Psoas muscle (tissue), 8 donors: ENCODE measurements around the gene RIN3. TPM values are rescaled to one million over a fixed set of nuclear protein-coding genes. Genes with fewer than 3 reads are reported as not detected.

Experiments used
- ATAC-seq, 4 donors: fragments of 200-7000 bp; cut with Tn5 transposase; one replicate each; pipeline ENCODE4 v1.9.1; 2020; ENCODE audit warnings: moderate library complexity in 3 of 4, mild to moderate bottlenecking in 2 of 4
- DNase-seq, 2 donors: peaks; one replicate each; pipeline ENCODE4 v3.0.0-alpha.2; 2020
- H3K27ac ChIP-seq: fragments of 200-600 bp; one replicate; pipeline ENCODE4 v1.8.0; 2022
- H3K27me3 ChIP-seq, 3 donors: fragments of 200-600 bp in 1 of 3; one replicate each; pipeline versions ENCODE4 v1.6.1 to v1.8.0; 2013 to 2022; ENCODE audit warnings: low read length in 2 of 3, mild to moderate bottlenecking in 2 of 3, moderate library complexity in 1 of 3; ENCODE audit not compliant: insufficient read depth in 3 of 3
- H3K36me3 ChIP-seq, 2 donors: fragments of 200-600 bp in 1 of 2; one replicate each; pipeline versions ENCODE4 v1.6.1 to v1.8.0; 2013 to 2022; ENCODE audit warnings: low read depth in 1 of 2, mild to moderate bottlenecking in 1 of 2, moderate library complexity in 1 of 2; ENCODE audit not compliant: insufficient read depth in 1 of 2
- H3K4me1 ChIP-seq: fragments of 200-600 bp; one replicate; pipeline ENCODE4 v1.8.0; 2022
- H3K4me3 ChIP-seq: fragments of 200-600 bp; one replicate; pipeline ENCODE4 v1.8.0; 2022; ENCODE audit warnings: mild to moderate bottlenecking
- H3K9me3 ChIP-seq: fragments of 200-600 bp; one replicate; pipeline ENCODE4 v1.8.0; 2022
- WGBS, 3 donors: extraction: QIAGEN DNeasy Blood & Tissue Kit; methylation state at CpG; one replicate each; pipeline versions ENCODE4 v1.1.6 to v1.1.7; 2013; 5-methylcytosine and 5-hydroxymethylcytosine counted together
- intact Hi-C, 2 donors: fragments of 100-400 bp; cut with DNase I; formaldehyde crosslinking; loops; one replicate each; pipeline versions ENCODE4 v1.11.0 to v1.14.2; 2022
- polyA plus RNA-seq, 3 donors: library from polyadenylated mRNA; stranded (reverse); fragments of 200-250 nt; gene quantifications; one replicate each; pipeline ENCODE4 v1.2.3, GENCODE V29; 2013
- total RNA-seq, 4 donors: library from RNA; stranded (reverse); fragmentation: NEBNext Ultra II Directional in 2 of 4; extraction: Animal tissue kit (Norgen Biotek cat#: 25700) in 2 of 4; gene quantifications; one replicate each; pipeline versions ENCODE4 v1.2.1 to v1.2.4, GENCODE V29; 2021 to 2023
- TF ChIP-seq, protein P1 (sequence below): fragments of 200-600 bp; IDR thresholded peaks from one replicate; pipeline ENCODE4 v1.8.0; 2022; ENCODE audit warnings: antibody characterized with exemption
- donor health status: healthy with polysubstance abuse.
- donor health status: DM: no; HTN: no; CAD: no; lungs with moderate emphysema.
- donor health status: Bipolar disorder and iron deficiency.
- donor health status: healthy.
- donor health status: DM: yes; HTN: yes; CAD: no.
- donor health status: DM: no; HTN: no; CAD: no.
- donor health status: DM: no; HTN: no; CAD: no.
- donor health status: DM: yes; HTN: yes; CAD: no.

The RIN3 gene
- total and polyA plus RNA-seq, 7 donors: 1.2 to 8.7 (median 3.8) TPM

- intact Hi-C loops: no loop called here
- no peak for ATAC-seq
- no peak for DNase-seq
- Histone ChIP-seq H3K36me3 (no peaks in the 10 kb centered on the region), H3K4me3 (no peak overlapping the region), H3K27me3 (peaks cover 0 to 16% (median 11%) of the 10 kb centered on the region in 3 donors), H3K4me1 (no peaks in the 10 kb centered on the region), H3K27ac (no peak overlapping the region), H3K9me3 (no peaks in the 10 kb centered on the region)
- TF ChIP-seq, protein P1, sequence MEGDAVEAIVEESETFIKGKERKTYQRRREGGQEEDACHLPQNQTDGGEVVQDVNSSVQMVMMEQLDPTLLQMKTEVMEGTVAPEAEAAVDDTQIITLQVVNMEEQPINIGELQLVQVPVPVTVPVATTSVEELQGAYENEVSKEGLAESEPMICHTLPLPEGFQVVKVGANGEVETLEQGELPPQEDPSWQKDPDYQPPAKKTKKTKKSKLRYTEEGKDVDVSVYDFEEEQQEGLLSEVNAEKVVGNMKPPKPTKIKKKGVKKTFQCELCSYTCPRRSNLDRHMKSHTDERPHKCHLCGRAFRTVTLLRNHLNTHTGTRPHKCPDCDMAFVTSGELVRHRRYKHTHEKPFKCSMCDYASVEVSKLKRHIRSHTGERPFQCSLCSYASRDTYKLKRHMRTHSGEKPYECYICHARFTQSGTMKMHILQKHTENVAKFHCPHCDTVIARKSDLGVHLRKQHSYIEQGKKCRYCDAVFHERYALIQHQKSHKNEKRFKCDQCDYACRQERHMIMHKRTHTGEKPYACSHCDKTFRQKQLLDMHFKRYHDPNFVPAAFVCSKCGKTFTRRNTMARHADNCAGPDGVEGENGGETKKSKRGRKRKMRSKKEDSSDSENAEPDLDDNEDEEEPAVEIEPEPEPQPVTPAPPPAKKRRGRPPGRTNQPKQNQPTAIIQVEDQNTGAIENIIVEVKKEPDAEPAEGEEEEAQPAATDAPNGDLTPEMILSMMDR: no peak
- WGBS, 3 donors: 82 to 90% (median 84%) methylated on average over 5 of the region's 5 CpGs
Measured at GRCh38 chr14:92516966-92517506, 3.5 kb downstream of the RIN3 start.

GRCh38 chr14:92517761-92518160 lies 4.2 kb downstream of the RIN3 start:
- Histone ChIP-seq H3K27me3 (peaks cover 0 to 12% (median 11%) of the 10 kb centered on the region in 3 donors), H3K36me3 (no peaks in the 10 kb centered on the region), H3K27ac (no peak overlapping the region), H3K9me3 (no peaks in the 10 kb centered on the region), H3K4me3 (no peak overlapping the region), H3K4me1 (no peaks in the 10 kb centered on the region)
- no peak for ATAC-seq
- 51 to 79% (median 57%) methylated on average over 2 of the region's 2 CpGs for WGBS, 3 donors
- intact Hi-C loops: no loop called here
- DNase-seq: no peak
- TF ChIP-seq, protein P1: no peak

- Histone ChIP-seq H3K4me3 (no peak overlapping the region), H3K4me1 (no peaks in the 10 kb centered on the region), H3K27me3 (peaks cover 0 to 5% (median 4%) of the 10 kb centered on the region in 3 donors), H3K36me3 (no peaks in the 10 kb centered on the region), H3K9me3 (no peaks in the 10 kb centered on the region), H3K27ac (no peak overlapping the region)
- no peak for DNase-seq
- intact Hi-C loops: no loop called here
- TF ChIP-seq, protein P1: no peak
- no peak for ATAC-seq
- 68 to 86% (median 80%) methylated on average over 20 of the region's 20 CpGs for WGBS, 3 donors
Measured at GRCh38 chr14:92519246-92520101, 5.9 kb downstream of the RIN3 start.

DNA sequence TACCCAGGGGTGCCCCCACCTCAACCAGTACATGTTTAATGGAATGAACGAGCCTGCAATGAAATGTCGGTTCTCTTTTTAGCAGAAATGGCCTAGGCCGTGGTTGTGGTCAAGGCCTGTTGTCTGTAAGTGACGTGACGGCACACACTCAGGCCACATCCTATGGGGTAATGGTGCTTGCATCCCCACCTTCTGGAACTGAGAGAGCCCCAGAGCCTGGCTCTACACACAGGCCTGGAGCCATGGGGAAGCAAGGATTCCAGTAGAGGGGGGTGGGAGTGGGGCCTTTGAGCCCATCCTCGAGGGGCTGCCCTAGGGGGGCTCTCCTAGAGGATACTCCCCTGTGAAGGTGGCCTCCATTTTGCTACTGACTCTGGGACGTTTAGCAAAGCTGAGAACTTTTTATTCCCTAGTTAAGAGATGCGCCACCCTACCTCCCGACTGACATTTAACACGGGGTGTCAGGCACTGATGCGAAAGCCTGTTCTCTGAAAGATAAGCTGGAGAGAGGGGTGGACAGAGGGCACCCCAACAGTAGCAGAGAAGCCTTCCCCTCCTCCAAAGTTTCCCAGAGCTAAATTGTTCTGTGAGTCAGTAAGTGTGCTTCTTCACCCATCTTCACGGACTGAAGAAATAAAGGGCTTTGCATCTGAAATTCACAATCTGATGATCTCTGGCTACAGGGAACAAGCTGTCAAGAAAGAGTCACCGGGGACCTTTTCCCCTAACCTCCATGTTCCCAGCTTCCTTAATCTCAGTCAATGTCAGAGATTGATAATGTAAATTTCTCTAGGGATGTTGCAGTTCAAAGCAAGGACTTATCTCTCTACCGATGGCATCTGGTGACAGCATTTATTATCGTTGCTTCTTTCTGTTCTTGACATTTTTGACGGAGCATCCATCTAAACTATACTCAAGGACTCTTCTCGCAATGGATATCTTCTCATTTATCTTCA lies 6.8 kb downstream of the RIN3 start:
- no peaks in the 10 kb centered on the region for H3K36me3 ChIP-seq
- peaks cover 0 to 2% (median 0%) of the 10 kb centered on the region in 3 donors for H3K27me3 ChIP-seq
- H3K4me3 ChIP-seq: no peak overlapping the region
- intact Hi-C loops: no loop called here
- WGBS, 3 donors: 89 to 90% (median 90%) methylated on average over 17 of the region's 17 CpGs
- TF ChIP-seq, protein P1: no peak
- H3K27ac ChIP-seq: no peak overlapping the region
- H3K9me3 ChIP-seq: no peaks in the 10 kb centered on the region
- ATAC-seq (no peak), DNase-seq (no peak)
- H3K4me1 ChIP-seq: no peaks in the 10 kb centered on the region
